Osteoblast (primary cell): ENCODE data around the gene VANGL1. TPM values are rescaled to one million over a fixed set of nuclear protein-coding genes. Genes with fewer than 3 reads are reported as not detected.

ENCODE experiments used
- DNase-seq: peaks from one replicate; pipeline ENCODE4 v3.0.0; 2011; ENCODE audit warnings: low spot score, mixed read lengths; ENCODE audit not compliant: insufficient read length; ENCODE audit errors: missing footprints
- H2AFZ ChIP-seq: 2 replicates; pipeline ENCODE4 v1.6.0; 2011; ENCODE audit warnings: mild to moderate bottlenecking, low read length
- H3K27ac ChIP-seq: 2 replicates; pipeline ENCODE4 v1.5.1; 2011; ENCODE audit warnings: mild to moderate bottlenecking, low read depth, low read length, moderate library complexity
- H3K27me3 ChIP-seq: 2 replicates; pipeline ENCODE4 v1.6.0; 2012; ENCODE audit warnings: mild to moderate bottlenecking, control low read depth, inconsistent platforms, low read length, moderate library complexity; ENCODE audit not compliant: insufficient read depth
- H3K36me3 ChIP-seq: 2 replicates; pipeline ENCODE4 v1.5.1; 2011; ENCODE audit warnings: mild to moderate bottlenecking, low read length, control low read depth, moderate library complexity; ENCODE audit not compliant: insufficient read depth
- H3K4me1 ChIP-seq: 2 replicates; pipeline ENCODE4 v1.5.1; 2011; ENCODE audit warnings: mild to moderate bottlenecking, low read length, control low read depth, moderate library complexity; ENCODE audit not compliant: insufficient read depth
- H3K4me2 ChIP-seq: 2 replicates; pipeline ENCODE4 v1.6.0; 2011; ENCODE audit warnings: mild to moderate bottlenecking, low read length; ENCODE audit not compliant: insufficient read depth
- H3K4me3 ChIP-seq: fragments of 200-600 bp; sonication (generic); 3 replicates; pipeline ENCODE4 v1.5.1; 2012; ENCODE audit warnings: mild to moderate bottlenecking, low read length, inconsistent platforms; ENCODE audit not compliant: insufficient read depth
- H3K79me2 ChIP-seq: 2 replicates; pipeline ENCODE4 v1.6.0; 2012; ENCODE audit warnings: mild to moderate bottlenecking, low read length, control low read depth, inconsistent platforms; ENCODE audit not compliant: insufficient read depth
- H3K9me3 ChIP-seq: 2 replicates; pipeline ENCODE4 v1.5.1; 2011; ENCODE audit warnings: low read depth, low read length, control low read depth
- H4K20me1 ChIP-seq: 2 replicates; pipeline ENCODE4 v1.6.0; 2012; ENCODE audit warnings: mild to moderate bottlenecking, low read length, control low read depth; ENCODE audit not compliant: insufficient read depth
- CTCF ChIP-seq: IDR thresholded peaks from 2 replicates; pipeline ENCODE4 v1.5.1; 2011; ENCODE audit warnings: mild to moderate bottlenecking, low read depth, low read length, moderate library complexity; ENCODE audit errors: extremely low read depth
- total RNA-seq: library from RNA; depleted of rRNA; stranded (reverse); fragments of >200 nt; gene quantifications from 2 replicates; pipeline ENCODE4 v1.2.3, GENCODE V29; 2012

VANGL1 gene
- total RNA-seq, 1 donor: 11.2 TPM

GRCh38 chr1:115647919-115648650 lies 6.3 kb downstream of the VANGL1 start:
- peaks cover 11% of the 10 kb centered on the region for H4K20me1 ChIP-seq
- peaks cover 15% of the 10 kb centered on the region for H3K4me1 ChIP-seq

GRCh38 chr1:115648717-115649691 lies 7.2 kb downstream of the VANGL1 start:
- Histone ChIP-seq H3K9me3 (no peaks in the 10 kb centered on the region), H3K27me3 (no peaks in the 10 kb centered on the region), H3K79me2 (peaks cover 74% of the 10 kb centered on the region), H2AFZ (no peak overlapping the region), H3K4me1 (peaks cover 12% of the 10 kb centered on the region), H3K36me3 (peaks cover 9% of the 10 kb centered on the region), H4K20me1 (peaks cover 11% of the 10 kb centered on the region), H3K4me2 (no peak overlapping the region), H3K4me3 (no peak overlapping the region), H3K27ac (no peak overlapping the region)
- no peak for TF ChIP-seq CTCF
- peak; percentile 25 for DNase-seq

More at GRCh38 chr1:115647919-115648650, 6.3 kb downstream of the VANGL1 start:
- H3K36me3 ChIP-seq: peaks cover 9% of the 10 kb centered on the region
- peak; percentile 44 for DNase-seq
- peaks cover 80% of the 10 kb centered on the region for H3K79me2 ChIP-seq
- no peak for TF ChIP-seq CTCF
- no peak overlapping the region for H3K4me3 ChIP-seq
- no peak overlapping the region for H2AFZ ChIP-seq
- H3K4me2 ChIP-seq: no peak overlapping the region
- no peak overlapping the region for H3K27ac ChIP-seq
- no peaks in the 10 kb centered on the region for H3K27me3 ChIP-seq
- H3K9me3 ChIP-seq: no peaks in the 10 kb centered on the region

- Histone ChIP-seq H4K20me1 (peaks cover 11% of the 10 kb centered on the region), H3K4me3 (no peak overlapping the region), H3K4me1 (peaks cover 12% of the 10 kb centered on the region), H3K79me2 (peaks cover 64% of the 10 kb centered on the region), H3K27me3 (no peaks in the 10 kb centered on the region), H2AFZ (no peak overlapping the region), H3K36me3 (peaks cover 9% of the 10 kb centered on the region), H3K4me2 (peak overlapping the region; percentile 24), H3K9me3 (no peaks in the 10 kb centered on the region), H3K27ac (no peak overlapping the region)
- no peak for DNase-seq
- TF ChIP-seq CTCF: no peak
Observed at GRCh38 chr1:115649964-115650363, 8.2 kb downstream of the VANGL1 start.

GRCh38 chr1:115650961-115651360 lies 9.2 kb downstream of the VANGL1 start:
- no peaks in the 10 kb centered on the region for H3K9me3 ChIP-seq
- H2AFZ ChIP-seq: no peak overlapping the region
- peaks cover 12% of the 10 kb centered on the region for H3K4me1 ChIP-seq
- H3K27me3 ChIP-seq: no peaks in the 10 kb centered on the region
- H4K20me1 ChIP-seq: peaks cover 12% of the 10 kb centered on the region
- H3K4me3 ChIP-seq: no peak overlapping the region
- peaks cover 9% of the 10 kb centered on the region for H3K36me3 ChIP-seq
- no peak overlapping the region for H3K27ac ChIP-seq
- H3K79me2 ChIP-seq: peaks cover 61% of the 10 kb centered on the region
- H3K4me2 ChIP-seq: no peak overlapping the region
- DNase-seq: no peak
- TF ChIP-seq CTCF: no peak
